ENCODE measurements around the gene CTU2.

DNA sequence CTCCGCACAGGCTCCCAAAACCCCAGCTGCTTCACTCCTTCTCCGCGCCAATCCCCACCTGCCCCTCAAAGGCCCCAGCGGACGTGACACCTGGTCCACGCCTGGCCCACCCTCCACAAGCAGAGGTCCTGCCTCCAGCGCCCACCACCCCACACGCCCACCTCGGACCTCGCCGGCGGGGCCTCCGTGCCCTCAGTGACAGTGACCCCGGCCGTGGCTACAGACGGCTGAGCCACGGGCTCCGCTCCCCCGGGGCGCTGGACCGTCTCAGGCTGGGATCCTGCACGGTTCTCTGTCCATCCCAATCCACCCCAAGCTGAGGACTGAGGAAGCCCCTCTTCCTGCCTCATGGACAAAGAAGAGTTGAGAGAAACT is 53.7 kb downstream of the CTU2 start:
- TF ChIP-seq, protein P1, sequence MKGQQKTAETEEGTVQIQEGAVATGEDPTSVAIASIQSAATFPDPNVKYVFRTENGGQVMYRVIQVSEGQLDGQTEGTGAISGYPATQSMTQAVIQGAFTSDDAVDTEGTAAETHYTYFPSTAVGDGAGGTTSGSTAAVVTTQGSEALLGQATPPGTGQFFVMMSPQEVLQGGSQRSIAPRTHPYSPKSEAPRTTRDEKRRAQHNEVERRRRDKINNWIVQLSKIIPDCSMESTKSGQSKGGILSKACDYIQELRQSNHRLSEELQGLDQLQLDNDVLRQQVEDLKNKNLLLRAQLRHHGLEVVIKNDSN (IDR thresholded peaks at IDR 0.05; ENCODE audit: borderline replicate concordance, low read depth) = no peak
- TF ChIP-seq, protein P2, sequence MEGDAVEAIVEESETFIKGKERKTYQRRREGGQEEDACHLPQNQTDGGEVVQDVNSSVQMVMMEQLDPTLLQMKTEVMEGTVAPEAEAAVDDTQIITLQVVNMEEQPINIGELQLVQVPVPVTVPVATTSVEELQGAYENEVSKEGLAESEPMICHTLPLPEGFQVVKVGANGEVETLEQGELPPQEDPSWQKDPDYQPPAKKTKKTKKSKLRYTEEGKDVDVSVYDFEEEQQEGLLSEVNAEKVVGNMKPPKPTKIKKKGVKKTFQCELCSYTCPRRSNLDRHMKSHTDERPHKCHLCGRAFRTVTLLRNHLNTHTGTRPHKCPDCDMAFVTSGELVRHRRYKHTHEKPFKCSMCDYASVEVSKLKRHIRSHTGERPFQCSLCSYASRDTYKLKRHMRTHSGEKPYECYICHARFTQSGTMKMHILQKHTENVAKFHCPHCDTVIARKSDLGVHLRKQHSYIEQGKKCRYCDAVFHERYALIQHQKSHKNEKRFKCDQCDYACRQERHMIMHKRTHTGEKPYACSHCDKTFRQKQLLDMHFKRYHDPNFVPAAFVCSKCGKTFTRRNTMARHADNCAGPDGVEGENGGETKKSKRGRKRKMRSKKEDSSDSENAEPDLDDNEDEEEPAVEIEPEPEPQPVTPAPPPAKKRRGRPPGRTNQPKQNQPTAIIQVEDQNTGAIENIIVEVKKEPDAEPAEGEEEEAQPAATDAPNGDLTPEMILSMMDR (IDR thresholded peaks at IDR 0.05) = no peak
- TF ChIP-seq, protein P3, sequence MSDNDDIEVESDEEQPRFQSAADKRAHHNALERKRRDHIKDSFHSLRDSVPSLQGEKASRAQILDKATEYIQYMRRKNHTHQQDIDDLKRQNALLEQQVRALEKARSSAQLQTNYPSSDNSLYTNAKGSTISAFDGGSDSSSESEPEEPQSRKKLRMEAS (IDR thresholded peaks at IDR 0.05; ENCODE audit: low read depth) = no peak
- no peak for TF ChIP-seq MEF2A (IDR thresholded peaks at IDR 0.05; ENCODE audit: borderline replicate concordance, low read depth)
- no peak for TF ChIP-seq RAD21 (IDR thresholded peaks at IDR 0.05; ENCODE audit: low read length)
- no peak for TF ChIP-seq RCOR1 (IDR thresholded peaks at IDR 0.05; ENCODE audit: low read length)
- no peak for TF ChIP-seq JUND (IDR thresholded peaks at IDR 0.05)
- TF ChIP-seq NFIC (IDR thresholded peaks at IDR 0.05; ENCODE audit: borderline replicate concordance) = no peak
- TF ChIP-seq POLR2AphosphoS5 (IDR thresholded peaks at IDR 0.05; ENCODE audit: low read depth, low read length) = no peak
- TF ChIP-seq TCF12 (IDR thresholded peaks at IDR 0.05) = no peak
- no peak for TF ChIP-seq RXRA (IDR thresholded peaks at IDR 0.05; ENCODE audit: borderline replicate concordance, low read depth)
- no peak for TF ChIP-seq EZH2phosphoT487 (IDR thresholded peaks at IDR 0.05; ENCODE audit: borderline replicate concordance, low read depth)
- no peak for TF ChIP-seq EP300 (IDR thresholded peaks at IDR 0.05; ENCODE audit: borderline replicate concordance in 1 of 2, low read depth in 1 of 2, low read length in 1 of 2)
- TF ChIP-seq, protein P4, sequence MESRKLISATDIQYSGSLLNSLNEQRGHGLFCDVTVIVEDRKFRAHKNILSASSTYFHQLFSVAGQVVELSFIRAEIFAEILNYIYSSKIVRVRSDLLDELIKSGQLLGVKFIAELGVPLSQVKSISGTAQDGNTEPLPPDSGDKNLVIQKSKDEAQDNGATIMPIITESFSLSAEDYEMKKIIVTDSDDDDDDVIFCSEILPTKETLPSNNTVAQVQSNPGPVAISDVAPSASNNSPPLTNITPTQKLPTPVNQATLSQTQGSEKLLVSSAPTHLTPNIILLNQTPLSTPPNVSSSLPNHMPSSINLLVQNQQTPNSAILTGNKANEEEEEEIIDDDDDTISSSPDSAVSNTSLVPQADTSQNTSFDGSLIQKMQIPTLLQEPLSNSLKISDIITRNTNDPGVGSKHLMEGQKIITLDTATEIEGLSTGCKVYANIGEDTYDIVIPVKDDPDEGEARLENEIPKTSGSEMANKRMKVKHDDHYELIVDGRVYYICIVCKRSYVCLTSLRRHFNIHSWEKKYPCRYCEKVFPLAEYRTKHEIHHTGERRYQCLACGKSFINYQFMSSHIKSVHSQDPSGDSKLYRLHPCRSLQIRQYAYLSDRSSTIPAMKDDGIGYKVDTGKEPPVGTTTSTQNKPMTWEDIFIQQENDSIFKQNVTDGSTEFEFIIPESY (IDR thresholded peaks at IDR 0.05; ENCODE audit: borderline replicate concordance, low read depth) = no peak
